CD4-positive, alpha-beta T cell treated with Interleukin-6 at 100 ng/mL for 8 hours (primary cell): ENCODE measurements around the gene TVP23C.

Experiments
- DNase-seq: peaks from one replicate; pipeline ENCODE4 v3.0.0-alpha.2; 2020; ENCODE audit warnings: mixed read lengths, low spot score

Gene TVP23C

DNA sequence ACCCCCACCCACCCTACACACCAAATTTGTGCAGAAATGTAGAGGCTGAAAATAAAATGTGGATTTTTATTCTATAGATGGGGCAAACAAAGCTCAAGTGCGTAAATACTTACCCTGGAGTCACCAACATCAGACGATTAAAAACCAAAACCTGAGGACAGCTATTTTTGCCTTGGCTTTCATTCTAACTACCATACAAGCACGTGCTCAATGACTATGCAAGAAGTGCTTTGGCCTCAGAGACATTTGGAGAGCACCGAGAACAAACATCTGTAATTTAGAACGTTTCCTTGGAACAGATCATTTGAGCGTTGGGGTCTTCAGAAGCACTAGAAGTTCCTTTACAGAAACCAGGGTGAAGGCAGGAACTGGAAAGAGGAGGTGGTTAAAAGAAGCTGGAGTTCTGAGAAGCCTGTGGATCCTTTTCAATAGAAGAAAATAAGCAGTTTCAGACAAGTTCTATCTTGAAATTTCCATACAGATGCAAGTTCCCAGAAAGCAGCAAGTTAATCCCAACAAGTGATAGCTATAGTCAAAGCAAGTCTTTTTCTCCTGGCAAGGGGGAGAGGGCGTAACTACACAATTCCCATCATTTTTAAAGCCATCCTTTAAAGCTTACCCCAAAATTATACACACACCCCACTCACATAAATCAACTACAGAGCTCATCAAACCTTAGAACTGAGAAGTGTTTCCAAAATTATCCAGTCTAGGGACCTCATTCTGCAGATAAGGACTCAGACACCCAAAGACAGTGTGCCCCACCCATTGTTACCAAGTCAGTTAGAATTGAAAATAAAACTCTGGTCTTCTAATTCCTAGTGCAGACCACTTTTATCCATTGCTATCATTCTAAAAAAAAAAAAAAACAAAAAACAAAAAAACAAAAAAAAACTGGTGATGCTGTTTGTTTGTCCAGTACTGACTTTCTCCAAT is 66.3 kb downstream of the TVP23C start:
- DNase-seq, result no peak

DNA sequence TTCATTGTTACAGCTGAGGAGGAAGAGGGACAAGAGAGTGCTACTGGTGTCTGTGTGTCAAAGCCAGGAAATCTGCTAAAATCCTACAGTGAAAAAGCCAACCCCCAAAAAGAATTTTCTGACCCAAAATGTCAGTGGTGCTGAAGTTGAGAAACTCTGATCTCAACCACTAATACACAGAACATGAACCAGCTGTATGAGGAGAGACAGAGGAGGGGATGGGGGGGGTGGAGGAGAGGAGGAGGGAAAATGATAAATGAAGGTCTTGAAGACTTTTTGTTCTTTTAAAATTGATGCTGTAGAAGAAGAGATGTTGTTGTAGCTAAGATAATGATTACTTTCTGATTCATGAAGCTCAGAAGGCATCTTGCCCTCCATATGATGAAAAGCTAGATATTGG is 68.5 kb downstream of the TVP23C start:
- no peak for DNase-seq

DNA sequence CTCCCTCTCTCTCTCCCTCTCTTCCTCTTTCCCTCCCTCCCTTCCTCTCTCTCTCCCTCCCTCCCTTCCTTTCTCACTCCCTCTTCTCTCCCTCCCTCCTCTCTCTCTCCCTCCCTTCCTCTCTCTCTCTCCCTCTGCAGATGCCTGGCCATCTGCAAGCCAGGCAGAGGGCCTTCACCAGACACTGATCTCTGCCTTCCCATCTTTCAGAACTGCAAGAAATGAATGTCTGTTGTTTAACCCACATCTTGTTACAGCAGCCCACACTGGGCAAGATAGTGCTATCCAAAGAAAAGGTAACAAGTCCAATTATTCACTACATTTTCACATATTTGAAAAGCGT is 69.6 kb downstream of the TVP23C start:
- DNase-seq, result no peak

DNA sequence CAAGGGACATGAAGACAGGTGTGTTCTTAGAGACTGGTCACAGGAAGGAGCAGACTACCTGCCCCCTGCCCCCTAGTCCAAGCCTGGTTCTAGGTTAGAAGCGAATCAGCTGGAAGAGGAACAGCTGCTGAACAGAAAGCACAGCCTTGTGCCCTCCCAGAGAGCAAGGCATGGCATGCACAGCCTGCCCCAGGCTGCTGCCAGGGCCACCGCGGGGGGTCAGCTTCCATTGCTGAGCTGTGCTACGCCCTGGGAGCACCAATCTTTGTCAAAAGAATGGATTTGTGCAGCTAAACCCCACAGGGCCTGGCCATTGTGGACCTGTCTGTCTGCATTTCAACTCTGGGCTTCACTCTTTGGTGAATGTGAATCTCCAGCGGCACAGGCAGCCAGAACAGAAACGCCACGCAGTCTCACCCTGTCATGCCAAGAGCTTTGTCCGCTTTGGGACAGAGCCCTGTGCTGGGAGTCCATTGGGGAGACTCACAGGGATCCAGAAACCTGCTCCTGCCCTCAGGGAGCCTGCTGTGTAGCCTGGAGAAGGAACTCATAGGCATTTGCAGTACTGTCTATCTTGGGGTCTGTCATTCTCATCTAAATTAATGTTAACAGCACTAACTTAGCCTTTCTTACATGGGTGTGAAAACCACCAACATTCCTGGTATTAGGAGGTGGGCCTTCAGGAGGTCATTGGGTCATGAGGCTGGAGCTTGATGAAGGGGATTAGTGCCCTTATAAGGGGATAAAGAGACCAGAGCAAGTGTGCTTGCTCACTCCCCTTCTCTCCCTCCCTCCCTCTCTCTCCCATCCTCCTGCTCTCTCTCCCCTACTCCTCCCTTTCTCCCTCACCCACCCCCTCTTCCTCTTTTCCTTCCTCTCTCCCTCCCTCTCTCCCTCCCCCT is 70.2 kb downstream of the TVP23C start:
- no peak for DNase-seq

DNA sequence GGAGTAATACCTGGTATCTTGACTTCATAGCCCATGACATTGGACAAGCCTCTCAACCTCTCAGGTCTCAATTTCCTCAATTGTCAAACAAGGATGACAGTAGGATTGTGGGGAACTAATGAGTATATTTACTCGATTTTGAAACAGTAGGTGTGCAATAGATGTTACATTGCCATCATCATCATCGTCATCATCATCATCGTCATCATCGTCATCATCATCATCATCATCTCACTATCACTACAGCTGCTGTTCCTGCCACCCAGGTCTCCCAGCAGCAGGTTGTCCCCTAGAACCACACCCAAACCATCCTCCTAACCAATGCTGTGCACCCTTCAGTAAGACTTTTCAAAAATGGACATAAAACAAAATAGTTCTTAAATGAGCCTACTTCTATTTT is 71.1 kb downstream of the TVP23C start:
- DNase-seq, result no peak

DNA sequence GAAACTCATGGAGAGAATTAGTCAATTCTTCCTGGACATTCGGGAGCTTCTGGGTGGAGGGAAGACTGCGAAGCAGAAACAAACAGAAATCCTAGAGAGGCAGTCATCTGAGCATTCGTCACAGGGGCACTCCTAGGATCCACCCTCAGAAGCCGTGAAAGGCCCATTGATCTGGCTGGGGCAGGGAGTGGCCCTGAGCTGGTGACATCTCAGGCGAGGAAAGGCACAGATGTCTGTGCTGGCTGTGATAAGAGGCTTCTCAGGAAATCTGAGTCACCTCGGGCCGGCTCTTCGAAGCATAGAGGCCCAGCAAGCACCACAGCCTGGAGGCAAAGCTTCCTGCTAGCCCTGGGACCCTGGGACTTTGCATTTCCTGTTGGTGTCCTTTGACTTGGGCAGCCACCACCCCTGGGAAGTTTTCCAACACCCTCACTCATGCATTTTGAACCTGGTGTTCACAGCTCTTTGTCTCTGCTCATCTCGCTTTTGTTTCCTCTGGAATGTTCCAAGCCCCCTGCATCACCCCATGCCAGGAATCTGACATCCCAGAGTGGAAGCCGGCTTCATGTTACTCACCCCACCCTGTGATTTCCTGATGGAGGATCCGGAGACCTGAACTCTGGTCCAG is 72.5 kb downstream of the TVP23C start:
- no peak for DNase-seq

DNA sequence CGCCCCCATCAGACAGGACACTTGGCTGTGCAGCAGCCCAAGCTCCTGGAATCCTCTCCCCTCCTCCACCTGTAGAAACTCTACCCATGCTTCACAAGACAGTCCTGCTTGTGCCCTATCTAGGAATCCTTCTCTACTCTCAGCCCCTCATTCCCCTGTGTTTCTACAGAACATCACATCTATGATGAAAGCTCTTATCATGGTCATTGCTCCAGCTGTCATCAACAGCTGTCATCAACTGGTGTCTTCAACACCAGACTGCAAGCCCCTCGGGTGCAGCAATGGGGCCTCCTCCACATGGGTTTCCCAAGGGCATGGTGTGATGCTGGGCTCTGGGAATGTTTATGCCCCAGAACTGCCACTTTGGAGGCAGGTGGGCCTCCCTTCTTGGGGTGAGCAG is 74.7 kb downstream of the TVP23C start:
- DNase-seq, result no peak

DNA sequence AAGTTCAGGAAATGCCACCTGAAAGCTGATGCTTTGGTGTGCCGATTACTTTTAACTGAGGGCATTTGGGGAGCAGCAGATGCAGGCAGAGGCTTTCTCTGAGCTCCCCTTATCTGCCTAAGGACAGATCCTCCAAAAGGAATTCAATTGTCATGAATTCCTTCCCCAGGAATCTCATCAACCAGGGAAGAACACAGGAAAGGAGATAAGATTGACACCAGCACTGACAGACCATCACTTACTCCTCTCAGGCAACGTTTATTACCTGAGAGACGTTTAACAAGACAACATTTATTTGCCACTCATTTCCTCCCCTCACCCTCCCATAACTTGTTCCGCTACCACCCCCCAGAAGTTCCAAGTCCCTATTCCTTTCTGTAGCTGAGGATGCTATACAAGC is 78.2 kb downstream of the TVP23C start:
- no peak for DNase-seq

DNA sequence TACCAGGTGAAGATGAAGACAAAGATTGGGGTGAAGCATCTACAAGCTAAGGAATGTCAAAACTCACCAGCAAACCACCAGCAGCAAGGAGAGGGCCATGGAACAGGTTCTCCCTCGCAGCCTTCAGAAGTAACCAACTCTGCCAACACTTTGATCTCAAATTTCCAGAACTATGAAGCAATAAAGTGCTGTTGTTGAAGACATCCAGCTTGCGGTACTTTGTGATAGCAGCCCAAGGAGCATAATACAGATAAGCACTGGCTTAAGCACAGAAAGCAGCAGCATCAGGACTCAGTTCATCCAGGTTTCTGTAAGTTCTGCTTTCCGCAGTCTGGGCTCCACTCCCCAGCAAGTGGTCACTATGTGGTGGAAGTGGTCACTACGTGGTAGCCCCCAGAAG is 79.9 kb downstream of the TVP23C start:
- DNase-seq, result no peak

DNA sequence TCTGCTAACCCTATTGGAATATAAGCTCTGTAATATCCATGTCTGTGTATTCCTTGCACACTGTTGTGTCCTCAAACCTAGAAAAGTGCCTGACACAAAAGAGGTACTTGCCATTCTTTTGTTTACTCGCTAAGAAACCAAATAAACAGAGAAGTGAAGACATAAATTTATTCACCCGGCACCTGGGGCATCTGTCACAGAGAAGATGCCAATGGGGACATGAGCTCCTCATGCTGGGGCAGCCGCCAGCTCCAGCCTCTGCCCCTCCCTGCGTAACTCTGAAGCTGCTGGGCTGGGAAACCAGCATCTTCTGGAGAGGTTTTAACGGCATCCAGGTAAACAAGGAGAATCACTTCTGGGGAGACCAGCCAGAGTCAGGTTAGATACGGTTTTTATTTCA is 80.8 kb downstream of the TVP23C start:
- DNase-seq, result no peak

DNA sequence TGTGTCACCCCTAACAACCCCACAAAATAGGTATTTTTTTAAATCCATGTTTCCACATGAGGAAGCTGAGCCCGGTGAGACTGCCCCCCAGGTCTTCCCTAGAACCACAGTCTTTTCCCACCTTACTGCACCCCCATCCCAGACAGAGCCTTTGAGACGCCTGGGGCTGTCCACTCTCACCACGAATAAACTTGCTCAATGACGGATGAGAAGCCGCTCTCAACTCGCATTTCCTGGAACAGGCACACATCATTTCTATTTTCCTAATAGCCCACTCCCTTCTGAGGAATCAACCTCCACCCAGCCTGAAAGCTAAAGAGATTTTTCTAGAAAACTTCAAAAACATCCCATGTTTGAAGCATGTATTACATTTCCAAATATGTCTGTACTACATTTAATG is 81.8 kb downstream of the TVP23C start:
- DNase-seq, result no peak

DNA sequence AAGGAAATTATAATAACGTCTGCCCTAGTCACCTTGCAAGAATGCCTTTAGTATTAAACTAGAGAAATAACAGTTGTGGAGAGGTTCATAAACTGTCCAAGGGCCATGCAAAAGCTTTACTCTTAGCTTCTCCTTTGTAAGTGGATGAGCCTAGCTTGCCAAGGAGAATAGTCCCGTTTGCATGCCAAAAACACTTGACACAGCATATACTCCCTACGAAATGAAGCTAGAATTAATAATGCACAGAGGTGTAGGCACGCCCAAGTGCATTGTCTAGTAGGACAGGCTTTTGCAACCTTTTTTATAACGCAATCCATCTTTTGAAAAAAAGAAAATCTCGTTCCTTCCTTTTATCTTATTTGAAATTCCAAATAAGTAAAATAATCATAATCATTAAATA is 83.1 kb downstream of the TVP23C start:
- no peak for DNase-seq

DNA sequence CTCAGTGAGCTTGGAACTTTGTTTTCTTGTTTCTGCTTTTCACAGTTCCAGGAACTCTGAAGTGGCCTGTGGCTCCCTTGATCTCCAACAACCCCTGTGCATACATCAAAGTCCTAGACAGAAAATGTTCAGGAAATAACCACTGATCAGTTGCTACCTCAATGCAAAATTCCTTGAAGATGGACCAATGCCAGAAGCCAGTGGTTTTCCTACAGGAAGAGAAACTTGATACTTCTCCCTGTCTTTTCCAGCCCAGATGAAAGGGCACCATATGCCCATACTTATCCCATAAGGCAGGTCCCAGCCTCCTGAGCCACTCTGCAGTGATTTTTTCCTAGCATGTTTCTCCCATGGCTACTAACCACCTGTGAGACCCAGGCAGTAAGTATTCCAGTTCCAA is 83.6 kb downstream of the TVP23C start:
- no peak for DNase-seq

DNA sequence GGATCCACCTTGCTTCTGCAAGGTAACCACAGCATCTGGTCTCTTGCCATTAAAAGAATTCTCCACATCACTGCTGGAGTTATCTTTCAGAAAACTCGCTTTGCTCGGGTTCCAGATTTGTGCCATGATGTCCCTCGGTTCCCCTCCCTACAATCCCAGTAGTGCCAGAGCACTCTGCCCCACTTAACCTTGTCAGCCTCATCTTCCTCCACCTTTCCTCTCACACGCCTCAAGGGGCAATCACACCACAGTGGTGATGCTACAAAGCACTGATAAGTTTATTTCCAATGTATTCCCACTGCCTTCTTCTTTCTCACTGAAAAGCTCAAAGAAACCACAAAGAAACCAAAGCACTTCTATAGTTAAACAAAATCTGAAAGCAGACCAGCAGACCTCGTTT is 84.4 kb downstream of the TVP23C start:
- DNase-seq, result no peak

DNA sequence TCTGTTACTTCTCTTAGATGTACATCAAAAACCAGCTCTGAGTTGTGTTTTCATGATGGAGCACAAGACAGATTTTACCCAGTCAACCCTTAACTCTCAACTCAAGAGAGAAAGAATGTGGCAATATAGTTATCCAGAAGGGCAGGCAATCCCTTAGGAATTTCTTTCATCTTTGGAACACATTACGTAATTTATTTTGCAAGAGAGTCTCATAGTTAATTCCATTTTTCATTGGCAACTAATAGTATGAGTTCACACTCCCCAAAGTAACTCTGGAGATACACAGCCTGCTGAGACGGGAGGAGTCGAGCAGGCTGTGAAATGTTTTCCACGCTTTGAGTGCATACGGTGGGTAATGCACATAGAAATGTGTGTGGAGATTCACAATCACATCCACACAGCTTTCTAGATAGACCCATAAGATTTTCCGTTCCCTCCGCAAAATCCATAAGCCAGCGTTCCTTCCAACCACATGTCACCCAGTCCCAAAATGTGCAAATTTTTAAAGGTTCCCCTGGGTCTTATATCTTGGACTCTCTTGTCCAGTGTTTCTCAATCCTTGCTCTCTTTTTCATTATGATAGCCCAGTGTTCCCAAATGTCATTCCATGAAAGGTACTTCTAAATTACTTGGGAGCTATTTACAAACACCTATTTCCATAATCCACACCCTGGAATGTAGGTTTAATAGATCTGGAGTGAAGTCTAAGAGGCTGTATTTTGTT is 87.5 kb downstream of the TVP23C start:
- DNase-seq, result no peak

DNA sequence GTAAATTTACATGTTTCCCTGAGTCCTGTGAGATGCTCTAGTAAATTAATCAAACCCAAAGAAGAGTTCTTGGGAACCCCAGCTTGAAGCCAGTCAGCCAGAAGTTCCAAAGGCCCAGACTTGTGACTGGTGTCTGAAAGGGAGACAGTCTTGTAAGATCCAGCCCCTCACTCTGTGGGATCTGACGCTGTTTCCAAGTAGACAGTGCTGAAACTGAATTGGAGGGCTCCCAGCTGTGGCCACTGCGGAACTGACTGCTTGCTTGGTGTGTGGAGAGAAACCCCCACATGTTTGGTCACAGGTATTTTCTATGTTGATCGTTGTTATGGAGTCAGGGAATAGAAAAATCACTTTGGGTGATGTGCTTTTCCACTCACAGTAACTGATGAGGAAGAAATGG is 90.4 kb downstream of the TVP23C start:
- DNase-seq, result no peak

DNA sequence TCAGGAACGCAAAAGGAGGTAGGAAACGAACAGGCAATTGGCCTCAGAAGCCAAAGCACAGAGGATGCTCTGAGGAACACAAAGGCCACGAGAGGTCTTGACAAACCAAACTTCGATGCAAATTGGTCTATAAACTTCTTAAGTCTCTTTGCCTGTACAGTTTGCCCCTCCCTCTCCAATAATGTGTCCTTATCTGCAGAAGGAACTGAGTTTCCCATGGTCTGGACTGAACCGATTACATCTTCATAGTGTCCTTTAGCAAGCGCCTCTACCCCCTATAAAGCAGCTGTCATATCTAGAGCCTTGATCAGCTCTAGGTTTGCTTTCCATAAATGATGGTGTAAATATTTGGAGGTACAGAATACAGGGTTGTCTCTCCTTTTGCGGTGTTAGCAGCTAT is 92.7 kb downstream of the TVP23C start:
- DNase-seq, result no peak

DNA sequence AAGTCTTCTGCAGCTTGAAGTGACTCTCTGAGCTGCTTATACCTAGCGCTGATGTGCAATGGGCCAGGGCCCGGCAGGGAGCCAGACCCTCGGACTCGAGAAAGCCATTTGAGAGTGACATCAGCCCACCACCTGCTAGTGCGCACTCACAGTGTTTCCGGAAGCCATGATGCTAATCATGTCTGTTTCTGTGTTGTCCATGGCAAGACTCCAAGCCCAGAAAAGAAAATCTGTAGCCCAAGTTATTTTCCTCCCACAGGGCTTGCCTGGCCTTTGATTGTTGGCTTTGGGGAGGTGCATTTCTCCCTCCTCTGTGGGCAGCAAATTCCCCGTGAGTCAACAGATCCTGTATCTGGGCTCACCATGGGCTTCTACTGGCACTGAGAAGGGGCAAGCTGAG is 94.0 kb downstream of the TVP23C start:
- no peak for DNase-seq

DNA sequence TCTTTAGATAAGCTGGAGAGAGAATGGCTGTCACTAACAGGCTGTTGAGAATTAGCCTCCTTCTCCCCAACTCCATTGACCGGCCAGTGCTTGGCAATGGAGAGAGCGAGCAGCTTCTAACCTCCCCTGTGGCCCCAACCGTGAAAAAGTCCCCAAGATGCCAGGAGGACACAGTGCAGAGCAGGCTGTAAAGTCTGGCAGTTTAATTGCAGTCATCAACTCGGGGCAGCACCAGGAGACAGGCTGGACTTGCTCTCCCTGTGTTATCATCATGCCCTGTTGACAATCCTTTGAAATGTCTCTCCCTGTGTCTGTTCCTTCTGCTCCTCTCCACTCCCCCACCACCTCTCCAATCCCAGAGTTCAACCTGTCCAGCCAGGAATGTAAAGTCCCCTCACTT is 95.2 kb downstream of the TVP23C start:
- no peak for DNase-seq

DNA sequence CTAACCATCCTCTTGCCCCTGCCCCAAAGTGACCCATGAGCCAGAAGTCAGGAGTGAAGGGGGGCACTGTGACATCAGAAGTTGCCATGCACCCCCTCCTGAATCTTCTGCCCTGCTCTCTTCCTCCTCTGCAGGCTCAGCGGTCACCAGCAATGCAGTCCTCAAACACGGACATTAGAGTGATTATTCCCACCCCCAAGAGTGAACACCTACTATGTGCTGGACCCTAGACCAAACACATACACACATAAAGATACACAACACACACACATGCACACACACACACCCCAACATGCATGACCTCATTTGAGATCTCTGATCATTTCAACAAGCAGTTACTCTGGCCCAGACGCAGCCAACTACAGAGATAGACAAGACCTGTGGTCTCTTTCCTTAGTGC is 95.7 kb downstream of the TVP23C start, which contains the start of gene CDRT4:
Gene CDRT4, minus strand, starts transcription at position 30 of the 400 bp plus-strand sequence. CDS start 27,383 bp downstream, outside the sequence.
- DNase-seq, result no peak

DNA sequence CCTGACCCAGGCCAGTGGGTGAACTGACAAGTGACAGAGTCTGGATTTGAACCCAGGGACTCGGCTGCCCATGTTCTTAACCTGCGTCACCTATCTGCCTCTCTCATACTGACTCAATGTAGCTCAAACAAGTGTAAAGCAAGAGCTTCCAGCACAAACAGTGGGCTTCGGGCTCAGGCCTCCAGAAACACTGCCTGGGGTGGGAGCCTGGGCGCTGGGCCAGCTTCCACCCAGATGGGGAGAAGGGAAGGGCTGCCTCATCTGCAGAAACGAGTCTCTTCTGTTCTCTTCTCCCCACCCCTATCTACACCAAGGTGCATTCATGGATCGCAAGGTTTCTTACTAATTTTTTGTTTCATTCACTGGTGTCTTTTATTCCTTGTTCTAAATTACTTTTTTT is 97.2 kb downstream of the TVP23C start:
- DNase-seq, result no peak
